ENCODE data around the gene CNIH4.

The CNIH4 gene

GRCh38 chr1:224343679-224344078, 13.0 kb upstream of the CNIH4 start (continued):
- TF ChIP-seq ZNF211 (tag by site-specific recombination; IDR thresholded peaks at IDR 0.05; ENCODE audit: low read depth): peak; percentile 99
- TF ChIP-seq PRDM10 (tag by site-specific recombination; IDR thresholded peaks at IDR 0.05): no peak
- TF ChIP-seq ZNF302 (tag by site-specific recombination; IDR thresholded peaks at IDR 0.05; ENCODE audit: low read depth): no peak
- TF ChIP-seq SALL2 (tag by site-specific recombination; IDR thresholded peaks at IDR 0.05; ENCODE audit: borderline replicate concordance): no peak
- TF ChIP-seq ZSCAN23 (tag by site-specific recombination; IDR thresholded peaks at IDR 0.05): no peak
- no peak for TF ChIP-seq ZNF19 (tag by site-specific recombination; IDR thresholded peaks at IDR 0.05; ENCODE audit: low read depth)
- 0 out of 2 replicates have a peak, but pooled peaks have one; percentile 43 for TF ChIP-seq ZNF560 (tag by site-specific recombination; IDR thresholded peaks at IDR 0.05; ENCODE audit: borderline replicate concordance)
- no peak for TF ChIP-seq ZFP37 (tag by site-specific recombination; IDR thresholded peaks at IDR 0.05)
- 0 out of 2 replicates have a peak, but pooled peaks have one; percentile 6 for TF ChIP-seq ZNF555 (tag by site-specific recombination; conservative IDR thresholded peaks at IDR 0.05)
- TF ChIP-seq ZNF24 (tag by site-specific recombination; IDR thresholded peaks at IDR 0.05): peak; percentile 53; the same call in 1 of the 2 replicates
- no peak for TF ChIP-seq ZSCAN16 (tag by site-specific recombination; IDR thresholded peaks at IDR 0.05)
- peak; percentile 92 for TF ChIP-seq ZNF610 (tag by site-specific recombination; IDR thresholded peaks at IDR 0.05; ENCODE audit: borderline replicate concordance)
- 0 out of 2 replicates have a peak, but pooled peaks have one; percentile 20 for TF ChIP-seq ZXDB (tag by site-specific recombination; IDR thresholded peaks at IDR 0.05)
- TF ChIP-seq ZNF626 (tag by site-specific recombination; IDR thresholded peaks at IDR 0.05): peak; percentile 100
- peak; percentile 78 for TF ChIP-seq ZNF529 (tag by site-specific recombination; IDR thresholded peaks at IDR 0.05; ENCODE audit: insufficient replicate concordance)
- 0 out of 2 replicates have a peak, but pooled peaks have one; percentile 59 for TF ChIP-seq ZNF350 (tag by site-specific recombination; IDR thresholded peaks at IDR 0.05)
- TF ChIP-seq, protein P1, sequence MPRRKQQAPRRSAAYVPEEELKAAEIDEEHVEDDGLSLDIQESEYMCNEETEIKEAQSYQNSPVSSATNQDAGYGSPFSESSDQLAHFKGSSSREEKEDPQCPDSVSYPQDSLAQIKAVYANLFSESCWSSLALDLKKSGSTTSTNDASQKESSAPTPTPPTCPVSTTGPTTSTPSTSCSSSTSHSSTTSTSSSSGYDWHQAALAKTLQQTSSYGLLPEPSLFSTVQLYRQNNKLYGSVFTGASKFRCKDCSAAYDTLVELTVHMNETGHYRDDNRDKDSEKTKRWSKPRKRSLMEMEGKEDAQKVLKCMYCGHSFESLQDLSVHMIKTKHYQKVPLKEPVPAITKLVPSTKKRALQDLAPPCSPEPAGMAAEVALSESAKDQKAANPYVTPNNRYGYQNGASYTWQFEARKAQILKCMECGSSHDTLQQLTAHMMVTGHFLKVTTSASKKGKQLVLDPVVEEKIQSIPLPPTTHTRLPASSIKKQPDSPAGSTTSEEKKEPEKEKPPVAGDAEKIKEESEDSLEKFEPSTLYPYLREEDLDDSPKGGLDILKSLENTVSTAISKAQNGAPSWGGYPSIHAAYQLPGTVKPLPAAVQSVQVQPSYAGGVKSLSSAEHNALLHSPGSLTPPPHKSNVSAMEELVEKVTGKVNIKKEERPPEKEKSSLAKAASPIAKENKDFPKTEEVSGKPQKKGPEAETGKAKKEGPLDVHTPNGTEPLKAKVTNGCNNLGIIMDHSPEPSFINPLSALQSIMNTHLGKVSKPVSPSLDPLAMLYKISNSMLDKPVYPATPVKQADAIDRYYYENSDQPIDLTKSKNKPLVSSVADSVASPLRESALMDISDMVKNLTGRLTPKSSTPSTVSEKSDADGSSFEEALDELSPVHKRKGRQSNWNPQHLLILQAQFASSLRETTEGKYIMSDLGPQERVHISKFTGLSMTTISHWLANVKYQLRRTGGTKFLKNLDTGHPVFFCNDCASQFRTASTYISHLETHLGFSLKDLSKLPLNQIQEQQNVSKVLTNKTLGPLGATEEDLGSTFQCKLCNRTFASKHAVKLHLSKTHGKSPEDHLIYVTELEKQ (tag by site-specific recombination; IDR thresholded peaks at IDR 0.05; ENCODE audit: borderline replicate concordance): 0 out of 2 replicates have a peak, but pooled peaks have one; percentile 18
- no peak for TF ChIP-seq ZNF366 (tag by site-specific recombination; conservative IDR thresholded peaks at IDR 0.05)
- TF ChIP-seq, protein P2, sequence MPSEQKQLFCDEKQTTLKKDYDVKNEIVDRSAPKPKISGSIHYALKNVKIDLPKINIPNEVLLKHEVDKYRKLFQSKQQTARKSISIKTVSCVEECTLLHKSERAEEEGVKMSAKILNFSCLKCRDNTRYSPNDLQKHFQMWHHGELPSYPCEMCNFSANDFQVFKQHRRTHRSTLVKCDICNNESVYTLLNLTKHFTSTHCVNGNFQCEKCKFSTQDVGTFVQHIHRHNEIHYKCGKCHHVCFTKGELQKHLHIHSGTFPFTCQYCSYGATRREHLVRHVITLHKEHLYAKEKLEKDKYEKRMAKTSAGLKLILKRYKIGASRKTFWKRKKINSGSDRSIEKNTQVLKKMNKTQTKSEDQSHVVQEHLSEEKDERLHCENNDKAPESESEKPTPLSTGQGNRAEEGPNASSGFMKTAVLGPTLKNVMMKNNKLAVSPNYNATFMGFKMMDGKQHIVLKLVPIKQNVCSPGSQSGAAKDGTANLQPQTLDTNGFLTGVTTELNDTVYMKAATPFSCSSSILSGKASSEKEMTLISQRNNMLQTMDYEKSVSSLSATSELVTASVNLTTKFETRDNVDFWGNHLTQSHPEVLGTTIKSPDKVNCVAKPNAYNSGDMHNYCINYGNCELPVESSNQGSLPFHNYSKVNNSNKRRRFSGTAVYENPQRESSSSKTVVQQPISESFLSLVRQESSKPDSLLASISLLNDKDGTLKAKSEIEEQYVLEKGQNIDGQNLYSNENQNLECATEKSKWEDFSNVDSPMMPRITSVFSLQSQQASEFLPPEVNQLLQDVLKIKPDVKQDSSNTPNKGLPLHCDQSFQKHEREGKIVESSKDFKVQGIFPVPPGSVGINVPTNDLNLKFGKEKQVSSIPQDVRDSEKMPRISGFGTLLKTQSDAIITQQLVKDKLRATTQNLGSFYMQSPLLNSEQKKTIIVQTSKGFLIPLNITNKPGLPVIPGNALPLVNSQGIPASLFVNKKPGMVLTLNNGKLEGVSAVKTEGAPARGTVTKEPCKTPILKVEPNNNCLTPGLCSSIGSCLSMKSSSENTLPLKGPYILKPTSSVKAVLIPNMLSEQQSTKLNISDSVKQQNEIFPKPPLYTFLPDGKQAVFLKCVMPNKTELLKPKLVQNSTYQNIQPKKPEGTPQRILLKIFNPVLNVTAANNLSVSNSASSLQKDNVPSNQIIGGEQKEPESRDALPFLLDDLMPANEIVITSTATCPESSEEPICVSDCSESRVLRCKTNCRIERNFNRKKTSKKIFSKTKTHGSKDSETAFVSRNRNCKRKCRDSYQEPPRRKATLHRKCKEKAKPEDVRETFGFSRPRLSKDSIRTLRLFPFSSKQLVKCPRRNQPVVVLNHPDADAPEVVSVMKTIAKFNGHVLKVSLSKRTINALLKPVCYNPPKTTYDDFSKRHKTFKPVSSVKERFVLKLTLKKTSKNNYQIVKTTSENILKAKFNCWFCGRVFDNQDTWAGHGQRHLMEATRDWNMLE (tag by site-specific recombination; conservative IDR thresholded peaks at IDR 0.05; ENCODE audit: low read depth): peak; percentile 53
- peak; percentile 93 for TF ChIP-seq SETDB1 (IDR thresholded peaks at IDR 0.05; ENCODE audit: insufficient read length, low read length)
- no peak for TF ChIP-seq ZNF292 (tag by site-specific recombination; IDR thresholded peaks at IDR 0.05; ENCODE audit: borderline replicate concordance, low read depth)
- no peak for TF ChIP-seq ZNF121 (tag by site-specific recombination; IDR thresholded peaks at IDR 0.05)
- no peak for TF ChIP-seq ZNF274 (IDR thresholded peaks at IDR 0.05; ENCODE audit: low read length)
- TF ChIP-seq ZNF274 (tag by site-specific recombination; IDR thresholded peaks at IDR 0.05; ENCODE audit: borderline replicate concordance): no peak

All from HEK293 (cell line).